Colon (tissue), 2 donors: ENCODE data around the gene GJA4.

Experiments
- FAIRE-seq: peaks from 2 replicates; lab custom pipeline; 2012; peaks lifted over from hg19 to GRCh38; lab: Jason Lieb, UNC
- donor health status: control.
- donor health status: control.

Gene GJA4

DNA sequence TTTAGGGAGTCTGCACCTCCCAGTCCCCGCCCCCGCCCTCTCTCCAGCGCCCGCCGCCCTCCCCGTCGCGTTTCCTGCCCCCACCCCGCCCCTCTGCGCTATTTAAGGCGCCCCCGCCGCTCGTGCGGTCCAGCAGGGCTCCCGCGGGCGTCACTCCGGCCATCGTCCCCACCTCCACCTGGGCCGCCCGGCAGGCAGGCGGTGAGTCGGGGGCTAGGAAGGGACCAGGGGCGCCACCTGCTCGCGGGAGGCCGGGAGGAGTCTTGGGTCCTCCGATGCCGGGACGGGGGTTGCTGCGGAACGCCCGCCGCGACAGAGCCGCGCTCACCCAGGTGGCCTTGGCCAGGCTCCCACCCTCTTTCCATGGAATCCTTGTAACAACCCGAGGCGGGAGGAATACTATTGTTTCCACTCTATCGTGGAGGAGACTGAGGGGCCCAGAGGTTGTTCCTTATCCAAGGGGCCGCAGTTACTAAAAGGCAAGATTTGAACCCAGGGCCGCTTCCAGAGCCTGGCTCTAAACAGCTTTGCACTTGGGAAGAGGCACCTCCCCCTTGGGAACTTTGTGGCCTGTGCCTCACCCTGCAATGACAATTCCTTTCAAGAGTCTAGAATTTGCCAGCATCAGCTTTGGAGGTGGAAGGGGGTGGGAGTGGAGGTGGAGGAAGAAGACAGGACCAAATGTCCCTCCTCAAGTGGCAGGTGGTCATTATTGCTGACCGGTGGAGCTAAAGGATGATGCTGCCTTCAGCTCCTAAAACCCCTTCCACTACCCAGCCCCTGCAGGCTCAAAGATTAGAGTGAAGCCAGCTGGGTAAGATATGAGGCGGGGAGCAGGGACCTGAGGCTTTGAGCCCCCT is at the start of gene GJA4:
Gene GJA4, plus strand, starts transcription at position 132 of the 860 bp plus-strand sequence. CDS start 1,215 bp downstream, outside the sequence.
- FAIRE-seq, result no peak

DNA sequence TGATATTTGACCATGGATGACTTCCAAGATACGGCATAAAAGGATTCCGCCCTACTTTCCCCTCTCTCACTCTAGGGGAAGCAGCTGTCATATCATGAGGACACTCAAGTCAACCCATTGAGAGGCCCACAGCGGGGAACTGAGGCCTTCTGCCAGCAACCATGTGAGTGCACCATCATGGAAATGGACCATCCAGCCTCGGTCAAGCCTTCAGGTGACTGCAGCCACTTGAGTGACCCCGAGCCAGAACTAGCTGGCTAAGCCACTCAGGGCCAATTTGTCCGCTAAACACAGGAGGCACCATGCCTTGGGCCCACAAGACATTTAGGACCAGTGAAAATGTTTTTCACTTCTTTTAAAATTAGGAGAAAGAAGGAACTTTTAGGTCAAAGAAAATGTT is 49.0 kb upstream of the GJA4 start:
- FAIRE-seq, result no peak

DNA sequence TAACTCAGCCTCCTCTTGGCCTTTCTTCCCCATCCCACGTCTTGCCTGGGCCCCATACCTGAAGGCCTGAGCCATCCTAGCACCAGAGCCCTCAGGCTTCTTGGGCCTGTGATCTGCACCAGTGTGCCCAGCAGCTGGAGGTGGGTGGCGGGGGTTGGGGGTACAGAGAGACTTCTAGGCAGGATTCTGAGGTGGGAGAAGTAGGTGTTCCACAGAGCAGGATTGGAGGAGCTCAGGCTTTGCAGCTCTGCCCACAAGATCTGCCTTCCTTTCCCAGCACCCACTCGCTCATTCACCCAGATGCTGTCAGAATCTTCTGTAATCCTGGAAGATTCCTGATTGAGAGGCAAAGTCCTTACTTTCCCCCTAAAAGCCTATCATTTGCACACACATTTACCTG is 47.9 kb upstream of the GJA4 start:
- no peak for FAIRE-seq

DNA sequence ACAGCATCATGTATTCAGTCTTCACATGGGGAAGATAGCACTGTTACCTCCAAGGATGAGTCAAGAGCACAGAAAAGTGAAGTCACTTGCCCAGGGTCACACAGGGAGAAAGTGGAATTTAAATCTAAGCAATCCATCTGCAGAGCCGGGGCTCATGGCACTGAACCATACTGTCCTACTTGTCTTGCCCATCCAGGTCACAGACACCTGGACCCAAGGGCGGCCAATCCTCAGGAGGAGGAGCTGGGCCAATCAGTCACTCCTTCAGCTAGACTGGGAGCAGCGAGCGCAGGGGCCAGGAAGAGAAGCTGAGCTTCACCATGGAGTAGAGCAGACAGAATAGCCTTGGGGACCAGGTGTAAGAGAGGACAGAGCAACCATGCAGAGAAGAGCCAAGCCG is 47.1 kb upstream of the GJA4 start:
- no peak for FAIRE-seq

DNA sequence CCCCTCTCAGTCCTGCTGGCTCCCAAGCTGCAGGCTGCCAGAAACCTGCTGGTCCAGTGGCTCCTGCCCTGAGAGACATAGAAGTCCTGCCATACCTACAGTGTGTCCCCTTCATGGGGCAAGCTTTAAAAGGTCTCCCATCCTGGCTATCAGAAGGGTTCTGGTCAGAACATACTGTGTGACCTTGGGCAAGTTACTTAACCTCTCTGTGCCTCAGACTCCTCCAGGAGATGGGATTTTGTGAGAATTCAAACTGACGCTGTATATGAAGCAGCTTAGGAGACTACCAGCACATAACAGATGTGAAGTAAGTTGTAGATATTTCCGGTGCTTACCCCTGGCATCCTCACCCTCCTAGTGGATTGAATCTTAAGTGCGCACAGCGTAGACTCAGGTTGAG is 46.7 kb upstream of the GJA4 start:
- no peak for FAIRE-seq

- FAIRE-seq, result no peak
Measured at GRCh38 chr1:34746785-34747637, 45.8 kb upstream of the GJA4 start.

DNA sequence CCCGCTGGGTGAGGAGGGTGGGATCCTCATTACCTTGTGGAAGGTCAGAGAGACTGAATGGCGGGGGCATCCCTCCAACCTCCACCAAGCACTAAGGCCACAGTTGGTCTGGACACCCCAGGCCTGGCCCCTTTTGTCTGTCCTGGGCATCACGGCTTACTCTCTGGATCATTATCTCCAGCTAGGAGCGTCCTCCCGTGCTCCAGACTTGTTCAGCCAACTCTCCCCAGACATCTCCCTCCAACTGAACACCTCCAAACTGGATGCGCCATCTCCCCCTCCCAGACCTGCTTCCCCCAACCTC is 45.2 kb upstream of the GJA4 start:
- no peak for FAIRE-seq

DNA sequence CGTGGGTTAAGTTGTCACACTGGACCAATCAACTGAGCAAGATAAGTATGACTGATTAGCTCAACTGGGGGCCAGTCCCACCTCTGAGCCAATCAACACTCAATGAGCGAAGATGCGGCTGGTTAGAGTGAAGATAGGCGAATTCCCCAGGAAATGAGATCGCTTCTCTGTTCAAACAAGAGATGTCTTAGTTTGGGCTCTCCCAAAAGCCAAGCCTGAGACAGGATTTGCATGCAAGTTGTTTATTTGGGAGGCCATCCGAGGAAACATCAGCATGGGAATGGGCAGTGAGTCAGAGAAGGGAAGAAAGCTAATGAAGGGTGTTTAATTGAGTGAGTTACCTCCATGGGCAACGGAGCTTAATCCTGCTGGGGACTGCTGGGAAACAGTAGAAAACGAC is 42.8 kb upstream of the GJA4 start:
- FAIRE-seq, result no peak

GRCh38 chr1:34750610-34751009 is 42.2 kb upstream of the GJA4 start:
- no peak for FAIRE-seq

DNA sequence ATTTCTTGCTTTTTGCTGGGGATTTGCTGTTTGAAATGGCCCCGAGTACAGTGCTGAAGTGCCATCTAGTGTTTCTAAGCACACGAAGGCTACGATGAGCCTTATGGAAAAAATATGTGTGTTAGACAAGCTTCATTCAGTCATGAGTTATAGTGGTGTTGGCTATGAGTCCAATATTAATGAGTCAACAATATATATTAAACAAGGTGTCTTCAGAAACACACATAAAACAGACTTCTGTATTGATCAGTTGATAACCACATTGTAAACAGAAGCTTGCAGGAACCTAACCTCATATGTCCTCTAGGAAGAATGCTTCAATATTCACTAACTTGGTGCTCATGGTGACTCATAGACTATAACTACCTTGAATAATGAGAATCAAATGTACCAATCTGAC is 39.6 kb upstream of the GJA4 start:
- no peak for FAIRE-seq

DNA sequence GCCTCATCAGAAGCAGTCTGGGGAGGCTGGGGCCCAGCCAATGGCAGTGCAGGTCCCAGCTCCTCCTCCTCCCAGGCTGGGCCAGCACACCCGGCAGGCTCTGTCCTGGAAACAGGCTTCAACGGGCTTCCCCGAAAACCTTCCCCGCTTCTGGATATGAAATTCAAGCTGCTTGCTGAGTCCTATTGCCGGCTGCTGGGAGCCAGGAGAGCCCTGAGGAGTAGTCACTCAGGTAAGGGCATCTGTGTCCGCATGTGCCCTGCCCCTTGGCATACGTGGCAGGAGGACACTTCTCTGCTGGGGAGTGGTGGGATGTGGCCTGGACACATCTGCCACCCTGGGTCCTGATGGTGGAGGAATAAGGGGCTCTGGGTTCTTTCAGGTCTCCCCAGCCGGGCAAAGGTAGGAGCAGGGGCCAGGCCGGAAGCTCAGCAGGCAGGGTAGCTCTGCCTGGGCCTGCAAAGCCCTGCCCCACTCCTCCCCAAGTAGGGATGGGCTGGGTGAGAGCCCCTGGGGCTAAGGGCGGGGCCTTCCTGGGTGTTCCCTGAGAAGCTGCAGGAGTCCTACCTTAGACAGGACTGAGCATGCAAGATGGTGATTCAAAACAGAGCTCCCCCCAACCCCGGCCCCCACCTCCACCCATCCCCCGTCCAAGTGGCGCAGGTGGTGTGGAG is 37.7 kb upstream of the GJA4 start, which contains the start of gene GJB5:
Gene GJB5, plus strand, starts transcription at position 84 of the 674 bp plus-strand sequence. CDS start 2,284 bp downstream, outside the sequence.
- no peak for FAIRE-seq

DNA sequence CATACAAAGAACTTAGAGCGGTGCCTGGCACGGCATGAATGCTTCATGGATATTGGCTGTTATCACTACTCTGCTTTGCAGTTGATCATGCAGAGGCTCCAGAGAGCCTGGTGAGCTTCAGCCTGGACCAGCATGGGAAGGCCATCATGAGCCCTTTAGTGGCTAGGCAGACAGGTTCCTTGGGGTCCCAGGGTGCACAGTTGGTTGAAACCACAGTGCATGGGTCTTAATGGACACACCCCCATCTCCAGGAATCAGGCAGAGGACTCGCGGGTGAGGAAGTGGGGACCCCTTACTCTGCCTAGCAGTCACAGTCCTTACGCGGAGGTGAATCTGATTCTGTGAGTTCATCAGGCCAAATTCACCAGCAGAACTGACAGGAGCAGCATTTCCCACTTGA is 36.8 kb upstream of the GJA4 start:
- no peak for FAIRE-seq

DNA sequence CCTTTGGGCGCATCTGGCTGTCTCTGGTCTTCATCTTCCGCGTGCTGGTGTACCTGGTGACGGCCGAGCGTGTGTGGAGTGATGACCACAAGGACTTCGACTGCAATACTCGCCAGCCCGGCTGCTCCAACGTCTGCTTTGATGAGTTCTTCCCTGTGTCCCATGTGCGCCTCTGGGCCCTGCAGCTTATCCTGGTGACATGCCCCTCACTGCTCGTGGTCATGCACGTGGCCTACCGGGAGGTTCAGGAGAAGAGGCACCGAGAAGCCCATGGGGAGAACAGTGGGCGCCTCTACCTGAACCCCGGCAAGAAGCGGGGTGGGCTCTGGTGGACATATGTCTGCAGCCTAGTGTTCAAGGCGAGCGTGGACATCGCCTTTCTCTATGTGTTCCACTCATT is 35.4 kb upstream of the GJA4 start:
- FAIRE-seq, result no peak

DNA sequence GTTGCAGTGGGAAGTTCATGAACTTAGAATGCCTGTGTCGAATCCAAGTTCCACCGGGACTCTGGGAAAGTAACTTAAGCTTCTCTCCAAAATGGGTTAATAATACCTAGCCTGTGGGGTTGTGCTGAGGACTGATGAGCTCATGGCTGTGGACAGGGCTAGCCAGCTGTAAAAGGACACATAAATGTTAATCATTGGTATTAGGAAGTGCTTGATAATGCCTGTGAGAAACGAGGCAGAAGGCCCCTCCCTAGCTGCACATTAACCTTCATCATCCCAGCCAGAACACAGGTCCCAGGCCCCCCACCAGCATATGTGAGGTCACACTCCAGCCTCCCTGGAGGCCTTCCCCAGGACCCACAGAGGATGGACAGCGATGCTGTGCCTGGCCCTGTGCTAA is 34.0 kb upstream of the GJA4 start:
- no peak for FAIRE-seq

DNA sequence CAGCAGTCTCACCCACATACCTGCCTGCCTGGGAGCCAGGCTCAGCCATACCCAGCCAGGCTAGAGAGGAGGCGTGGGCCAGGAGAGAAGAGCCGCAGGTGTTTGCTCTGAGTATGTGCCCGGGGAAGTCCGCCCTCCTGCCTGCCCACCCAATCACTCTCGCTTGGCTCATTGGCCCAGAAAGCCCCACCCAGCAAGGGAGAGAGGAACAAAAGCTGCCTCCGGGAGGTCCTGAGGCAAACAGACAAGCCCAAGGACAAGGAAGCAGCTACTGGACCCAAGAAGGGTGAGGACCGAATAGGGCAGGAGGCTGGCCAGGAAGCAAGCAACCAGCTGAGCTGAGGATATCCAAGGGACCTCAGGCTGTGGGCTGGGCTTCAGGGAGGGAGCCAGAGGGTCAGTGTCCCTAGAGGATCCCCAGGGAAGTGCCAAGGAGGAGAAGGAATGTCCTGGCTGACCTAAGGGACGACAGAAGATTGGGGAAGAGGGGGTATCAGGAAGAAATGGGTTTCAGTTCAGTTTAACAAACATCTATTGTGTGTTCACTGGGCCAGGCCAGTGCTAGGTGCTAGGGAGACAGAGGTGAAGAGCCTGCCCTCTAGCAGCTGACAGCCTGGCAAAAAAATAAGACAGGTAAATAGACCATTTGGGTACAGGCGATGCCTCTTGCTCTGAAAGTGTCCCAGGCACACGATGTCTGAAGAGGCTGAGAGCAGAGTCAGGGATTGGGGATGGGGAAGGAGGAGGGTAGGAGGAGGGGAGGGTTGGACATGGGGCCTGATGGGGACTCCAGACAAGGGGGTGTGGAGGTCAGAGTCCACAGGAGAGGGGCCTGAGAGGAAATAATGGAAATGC is 33.1 kb upstream of the GJA4 start, which contains the start of gene GJB4:
Gene GJB4, plus strand, starts transcription at position 238 of the 855 bp plus-strand sequence. CDS start 1,515 bp downstream, outside the sequence.
- FAIRE-seq, result no peak

- FAIRE-seq, result no peak
Measured at GRCh38 chr1:34761176-34761761, 31.5 kb upstream of the GJA4 start.

DNA sequence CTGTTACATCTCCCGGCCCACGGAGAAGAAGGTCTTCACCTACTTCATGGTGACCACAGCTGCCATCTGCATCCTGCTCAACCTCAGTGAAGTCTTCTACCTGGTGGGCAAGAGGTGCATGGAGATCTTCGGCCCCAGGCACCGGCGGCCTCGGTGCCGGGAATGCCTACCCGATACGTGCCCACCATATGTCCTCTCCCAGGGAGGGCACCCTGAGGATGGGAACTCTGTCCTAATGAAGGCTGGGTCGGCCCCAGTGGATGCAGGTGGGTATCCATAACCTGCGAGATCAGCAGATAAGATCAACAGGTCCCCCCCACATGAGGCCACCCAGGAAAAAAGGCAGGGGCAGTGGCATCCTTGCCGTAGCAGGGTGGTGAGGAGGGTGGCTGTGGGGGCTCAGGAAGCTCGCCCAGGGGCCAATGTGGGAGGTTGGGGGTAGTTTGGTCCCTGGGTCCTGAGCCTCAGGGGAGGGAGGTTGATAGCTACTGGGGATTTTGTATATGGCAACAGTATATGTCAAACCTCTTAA is 31.0 kb upstream of the GJA4 start:
- FAIRE-seq, result no peak

DNA sequence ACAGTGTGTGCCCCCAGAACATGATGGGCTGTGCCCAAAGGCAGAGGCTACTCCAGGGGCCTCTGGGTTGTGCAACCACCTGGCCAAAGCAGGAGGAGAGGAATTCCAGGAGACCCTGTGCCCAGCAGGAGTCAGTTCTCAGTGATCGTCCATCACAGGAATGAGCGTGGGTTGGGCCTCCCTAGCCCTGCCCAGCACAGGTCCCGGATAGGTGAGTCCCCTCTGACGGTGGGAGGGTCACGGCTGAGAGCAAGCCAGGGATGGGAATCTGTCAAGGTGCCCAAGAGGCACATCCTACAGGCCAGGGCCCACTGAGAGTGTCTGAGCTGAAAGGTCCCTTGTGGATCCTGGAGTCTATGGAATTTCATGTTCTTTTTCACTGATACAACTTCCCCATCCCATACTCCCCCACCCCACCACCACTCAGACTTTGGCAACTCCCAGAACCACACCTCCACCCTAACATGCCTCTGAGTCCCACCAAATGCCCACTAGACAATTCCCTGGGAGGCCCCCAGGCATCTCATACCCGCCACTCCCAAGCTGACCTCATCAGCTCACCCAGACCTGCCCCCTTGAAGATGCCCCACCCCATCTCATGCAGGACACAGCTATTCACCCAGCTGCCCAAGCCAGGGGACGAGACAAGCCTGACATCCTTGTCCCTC is 30.2 kb upstream of the GJA4 start:
- FAIRE-seq, result no peak

DNA sequence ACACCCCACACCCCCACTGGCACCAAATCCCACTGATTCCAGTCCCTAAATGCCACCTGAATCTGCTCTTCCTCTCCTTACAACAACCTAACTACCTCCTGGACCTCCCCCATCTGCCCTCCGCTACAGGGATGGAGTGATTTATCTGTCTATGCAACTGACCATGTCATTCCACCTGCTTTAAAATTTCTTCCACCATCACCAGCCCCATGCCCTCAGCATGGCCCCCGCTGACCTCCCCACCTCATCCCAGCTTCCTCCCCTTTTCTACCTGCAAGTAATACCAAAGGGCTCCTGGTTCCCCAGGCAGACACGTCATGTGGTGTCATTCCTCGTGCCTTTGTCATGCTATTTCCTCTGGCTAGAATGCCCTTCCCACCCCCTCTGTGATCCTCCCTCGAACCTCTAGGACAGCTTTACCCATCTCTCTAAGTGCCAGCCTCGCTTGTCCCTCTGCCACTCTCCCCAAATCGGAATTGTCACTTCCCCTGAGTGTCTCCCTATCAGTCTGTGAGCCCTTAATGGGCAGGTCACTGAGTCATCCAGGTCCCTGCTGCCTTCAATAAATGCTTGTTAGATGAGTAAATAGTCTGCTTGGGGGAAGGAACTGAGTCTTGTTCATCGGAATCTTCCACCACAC is 29.5 kb upstream of the GJA4 start:
- no peak for FAIRE-seq

DNA sequence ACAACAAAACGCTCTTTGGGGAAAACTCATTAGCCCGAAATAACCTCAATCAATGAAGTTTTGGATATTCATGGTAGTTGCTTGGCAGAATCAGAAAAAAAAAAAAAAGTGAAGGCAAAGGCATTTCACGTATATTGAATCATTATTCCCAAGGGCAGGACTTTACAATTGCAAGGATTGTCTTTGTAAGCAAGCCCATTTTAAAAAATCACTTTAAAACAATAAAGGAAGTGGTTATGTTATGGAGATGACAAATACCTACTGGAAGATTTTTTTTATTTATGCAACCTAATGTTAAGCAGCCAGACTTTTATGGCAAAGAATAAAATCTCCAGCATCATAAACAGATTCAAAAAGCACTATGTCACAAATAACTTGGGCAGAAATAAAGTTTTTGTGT is 23.9 kb upstream of the GJA4 start:
- no peak for FAIRE-seq
